ENCODE measurements around the gene FOLR2. TPM values are rescaled to one million over a fixed set of nuclear protein-coding genes. Genes with fewer than 3 reads are reported as not detected.
A peak's percentile ranks its signal among the peaks of the same experiment; 100 is the strongest.

FOLR2 gene
- total RNA-seq, 1 donor from 2014 or later: 22.8 TPM

DNA sequence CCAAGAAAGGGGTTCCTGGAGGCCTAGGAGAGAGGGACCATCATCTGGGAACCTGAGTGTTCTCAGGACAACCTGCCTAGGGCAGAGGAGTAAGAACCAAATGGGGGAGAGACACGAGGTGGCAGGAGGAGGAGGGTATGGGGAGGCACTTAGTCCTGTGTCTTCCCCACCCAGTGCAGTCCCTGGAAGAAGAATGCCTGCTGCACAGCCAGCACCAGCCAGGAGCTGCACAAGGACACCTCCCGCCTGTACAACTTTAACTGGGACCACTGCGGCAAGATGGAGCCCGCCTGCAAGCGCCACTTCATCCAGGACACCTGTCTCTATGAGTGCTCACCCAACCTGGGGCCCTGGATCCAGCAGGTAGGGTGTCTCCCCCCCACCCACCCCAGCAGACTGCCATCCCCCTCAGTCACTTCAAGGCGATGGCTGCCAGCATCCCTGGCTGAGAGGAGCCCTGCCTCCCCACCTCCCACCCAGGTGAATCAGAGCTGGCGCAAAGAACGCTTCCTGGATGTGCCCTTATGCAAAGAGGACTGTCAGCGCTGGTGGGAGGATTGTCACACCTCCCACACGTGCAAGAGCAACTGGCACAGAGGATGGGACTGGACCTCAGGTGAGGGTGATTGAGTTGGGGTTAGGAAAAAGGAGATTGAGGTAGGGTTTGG, 4.2 kb downstream of the FOLR2 start:
- DNase-seq (no peak), ATAC-seq (no peak)
- TF ChIP-seq, protein P1, sequence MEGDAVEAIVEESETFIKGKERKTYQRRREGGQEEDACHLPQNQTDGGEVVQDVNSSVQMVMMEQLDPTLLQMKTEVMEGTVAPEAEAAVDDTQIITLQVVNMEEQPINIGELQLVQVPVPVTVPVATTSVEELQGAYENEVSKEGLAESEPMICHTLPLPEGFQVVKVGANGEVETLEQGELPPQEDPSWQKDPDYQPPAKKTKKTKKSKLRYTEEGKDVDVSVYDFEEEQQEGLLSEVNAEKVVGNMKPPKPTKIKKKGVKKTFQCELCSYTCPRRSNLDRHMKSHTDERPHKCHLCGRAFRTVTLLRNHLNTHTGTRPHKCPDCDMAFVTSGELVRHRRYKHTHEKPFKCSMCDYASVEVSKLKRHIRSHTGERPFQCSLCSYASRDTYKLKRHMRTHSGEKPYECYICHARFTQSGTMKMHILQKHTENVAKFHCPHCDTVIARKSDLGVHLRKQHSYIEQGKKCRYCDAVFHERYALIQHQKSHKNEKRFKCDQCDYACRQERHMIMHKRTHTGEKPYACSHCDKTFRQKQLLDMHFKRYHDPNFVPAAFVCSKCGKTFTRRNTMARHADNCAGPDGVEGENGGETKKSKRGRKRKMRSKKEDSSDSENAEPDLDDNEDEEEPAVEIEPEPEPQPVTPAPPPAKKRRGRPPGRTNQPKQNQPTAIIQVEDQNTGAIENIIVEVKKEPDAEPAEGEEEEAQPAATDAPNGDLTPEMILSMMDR (IDR thresholded peaks at IDR 0.05): no peak
- Histone ChIP-seq H3K27ac (no peak overlapping the region), H3K27me3 (no peaks in the 10 kb centered on the region), H3K4me3 (no peak overlapping the region), H3K36me3 (no peaks in the 10 kb centered on the region), H3K9me3 (no peaks in the 10 kb centered on the region), H3K4me1 (peaks cover 22% of the 10 kb centered on the region)
- intact Hi-C loops (cut with DNase I): no loop called here

DNA sequence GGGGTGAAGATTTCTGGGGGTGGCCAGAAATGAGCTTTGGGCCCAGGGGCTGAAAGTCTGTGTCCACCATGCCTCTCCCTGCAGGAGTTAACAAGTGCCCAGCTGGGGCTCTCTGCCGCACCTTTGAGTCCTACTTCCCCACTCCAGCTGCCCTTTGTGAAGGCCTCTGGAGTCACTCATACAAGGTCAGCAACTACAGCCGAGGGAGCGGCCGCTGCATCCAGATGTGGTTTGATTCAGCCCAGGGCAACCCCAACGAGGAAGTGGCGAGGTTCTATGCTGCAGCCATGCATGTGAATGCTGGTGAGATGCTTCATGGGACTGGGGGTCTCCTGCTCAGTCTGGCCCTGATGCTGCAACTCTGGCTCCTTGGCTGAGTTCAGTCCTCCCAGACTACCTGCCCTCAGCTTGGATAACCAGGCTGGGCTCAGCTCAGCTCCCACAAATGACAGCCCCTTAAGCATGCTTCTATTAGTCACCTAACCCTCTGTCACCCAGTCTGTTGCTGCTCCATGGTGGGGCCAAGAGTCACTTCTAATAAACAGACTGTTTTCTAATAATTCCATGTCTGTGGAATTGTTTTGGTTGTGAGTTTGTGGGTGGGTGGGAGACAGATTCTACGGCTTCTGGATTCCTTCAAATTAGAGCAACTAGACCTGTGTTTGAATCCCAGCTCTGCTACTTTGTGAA, 4.9 kb downstream of the FOLR2 start:
- Histone ChIP-seq H3K27me3 (no peaks in the 10 kb centered on the region), H3K36me3 (no peaks in the 10 kb centered on the region), H3K4me1 (peaks cover 26% of the 10 kb centered on the region), H3K27ac (no peak overlapping the region), H3K9me3 (no peaks in the 10 kb centered on the region), H3K4me3 (no peak overlapping the region)
- ATAC-seq (no peak), DNase-seq (no peak)
- TF ChIP-seq, protein P1 (IDR thresholded peaks at IDR 0.05): no peak
- intact Hi-C loops (cut with DNase I): no loop called here

DNA sequence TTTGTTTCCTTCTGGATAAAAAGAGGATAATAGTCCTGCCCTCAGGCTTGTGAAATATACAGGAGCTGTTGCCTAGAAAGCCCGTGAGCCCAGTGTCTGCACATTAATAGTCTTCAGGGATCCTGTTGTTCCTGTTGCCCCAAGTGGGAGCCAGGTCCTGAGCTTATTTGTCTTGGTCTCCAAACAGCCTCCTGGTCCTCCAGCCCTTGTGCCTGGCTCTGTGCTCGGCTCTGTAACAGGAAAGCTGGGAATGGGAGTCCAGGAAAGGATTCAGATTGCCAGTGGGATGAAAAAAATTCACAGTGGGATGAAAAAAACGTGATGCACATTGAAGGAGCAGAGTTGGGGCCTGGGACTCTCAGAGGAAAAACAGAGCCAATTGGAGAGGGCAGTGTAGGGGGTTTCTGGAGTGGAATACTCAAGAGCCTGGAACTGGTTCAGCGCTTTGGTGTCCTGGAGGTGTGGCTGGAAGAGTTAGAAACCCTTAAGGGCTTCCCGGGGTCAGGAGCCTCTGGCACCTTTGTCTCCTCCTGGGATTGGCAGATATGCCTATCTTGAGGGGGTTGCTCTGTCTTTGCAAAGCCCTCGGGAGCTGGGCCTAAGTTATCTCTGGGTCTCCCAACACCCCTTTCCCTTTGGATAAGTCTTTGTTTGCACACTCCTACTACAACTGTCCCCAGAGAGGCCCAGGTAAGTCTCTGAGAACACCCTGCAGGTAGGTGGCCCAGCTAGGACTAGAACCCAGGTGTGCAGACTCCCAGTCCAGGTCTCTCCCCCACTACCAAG, 5.7 kb downstream of the FOLR2 start:
- intact Hi-C loops (cut with DNase I): no loop called here

DNA sequence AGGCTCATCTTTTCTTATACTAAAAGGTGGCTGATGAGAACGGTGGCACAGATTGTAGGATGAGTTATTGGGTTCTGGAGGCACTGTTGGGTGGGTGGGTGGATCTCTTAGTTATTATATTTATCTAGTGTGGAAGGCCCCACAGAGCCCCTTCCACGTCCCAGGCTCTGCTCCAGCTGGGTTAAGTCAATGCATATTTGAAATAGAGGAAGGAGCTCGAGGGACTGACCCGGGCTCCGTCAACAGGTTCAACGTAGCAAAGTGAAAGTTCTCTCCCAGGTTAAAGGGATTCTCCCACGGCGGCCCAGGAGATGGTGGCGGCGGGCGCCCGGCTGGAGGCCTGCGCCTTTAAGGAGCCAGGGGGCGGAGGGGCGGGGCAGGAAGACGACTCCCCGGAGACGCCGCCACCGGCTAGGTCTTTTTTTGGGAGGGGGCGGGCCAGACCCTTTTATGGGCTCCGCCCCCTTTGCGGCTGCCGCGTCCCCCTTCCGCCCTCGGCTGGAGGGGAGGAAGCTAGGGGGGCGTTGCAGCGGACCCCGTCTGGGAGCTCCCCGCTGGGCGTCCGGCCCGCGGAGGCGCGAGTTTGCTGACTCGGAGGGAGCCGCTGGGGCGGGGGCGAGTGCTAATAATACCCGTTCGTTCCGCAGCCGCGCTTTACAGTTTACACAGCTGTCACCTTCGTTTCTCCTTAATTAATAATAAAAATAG, 6.5 kb downstream of the FOLR2 start:
- Histone ChIP-seq H3K9me3 (no peaks in the 10 kb centered on the region), H3K36me3 (peaks cover 1% of the 10 kb centered on the region), H3K4me1 (peaks cover 26% of the 10 kb centered on the region), H3K27ac (peak overlapping the region; percentile 96), H3K27me3 (no peaks in the 10 kb centered on the region), H3K4me3 (peak overlapping the region; percentile 85)
- TF ChIP-seq, protein P1 (IDR thresholded peaks at IDR 0.05): peak; percentile 23
- ATAC-seq (peak; percentile 91), DNase-seq (peak; percentile 98)
- intact Hi-C loops (cut with DNase I): no loop called here

More for the DNA sequence above, 5.7 kb downstream of the FOLR2 start:
- DNase-seq (no peak), ATAC-seq (no peak)
- Histone ChIP-seq H3K27me3 (no peaks in the 10 kb centered on the region), H3K9me3 (no peaks in the 10 kb centered on the region), H3K27ac (peak overlapping the region; percentile 96), H3K36me3 (no peaks in the 10 kb centered on the region), H3K4me3 (peak overlapping the region; percentile 85), H3K4me1 (peaks cover 26% of the 10 kb centered on the region)
- TF ChIP-seq, protein P1 (IDR thresholded peaks at IDR 0.05): no peak

All from upper lobe of right lung (tissue), 1 donor.